ENCODE results near the gene ARHGEF16. TPM values are rescaled to one million over a fixed set of nuclear protein-coding genes. Genes with fewer than 3 reads are reported as not detected.

The ARHGEF16 gene
- total and polyA plus RNA-seq, 10 donors: 0.23 to 1.6 (median 0.84) TPM

GRCh38 chr1:3435666-3436065 is 18.8 kb upstream of the ARHGEF16 start:
- no peak for DNase-seq
- H3K36me3 ChIP-seq: no peaks in the 10 kb centered on the region
- intact Hi-C loops (cut with DNase I; ENCODE audit: low total_unique reads): no loop called here
- no peak overlapping the region for H3K4me3 ChIP-seq
- H3K27ac ChIP-seq: no peak overlapping the region
- no peaks in the 10 kb centered on the region for H3K9me3 ChIP-seq
- H3K4me1 ChIP-seq: no peaks in the 10 kb centered on the region
- TF ChIP-seq POLR2AphosphoS5 (IDR thresholded peaks at IDR 0.05) (no peak), POLR2A (IDR thresholded peaks at IDR 0.05) (no peak)
- TF ChIP-seq, protein P1, sequence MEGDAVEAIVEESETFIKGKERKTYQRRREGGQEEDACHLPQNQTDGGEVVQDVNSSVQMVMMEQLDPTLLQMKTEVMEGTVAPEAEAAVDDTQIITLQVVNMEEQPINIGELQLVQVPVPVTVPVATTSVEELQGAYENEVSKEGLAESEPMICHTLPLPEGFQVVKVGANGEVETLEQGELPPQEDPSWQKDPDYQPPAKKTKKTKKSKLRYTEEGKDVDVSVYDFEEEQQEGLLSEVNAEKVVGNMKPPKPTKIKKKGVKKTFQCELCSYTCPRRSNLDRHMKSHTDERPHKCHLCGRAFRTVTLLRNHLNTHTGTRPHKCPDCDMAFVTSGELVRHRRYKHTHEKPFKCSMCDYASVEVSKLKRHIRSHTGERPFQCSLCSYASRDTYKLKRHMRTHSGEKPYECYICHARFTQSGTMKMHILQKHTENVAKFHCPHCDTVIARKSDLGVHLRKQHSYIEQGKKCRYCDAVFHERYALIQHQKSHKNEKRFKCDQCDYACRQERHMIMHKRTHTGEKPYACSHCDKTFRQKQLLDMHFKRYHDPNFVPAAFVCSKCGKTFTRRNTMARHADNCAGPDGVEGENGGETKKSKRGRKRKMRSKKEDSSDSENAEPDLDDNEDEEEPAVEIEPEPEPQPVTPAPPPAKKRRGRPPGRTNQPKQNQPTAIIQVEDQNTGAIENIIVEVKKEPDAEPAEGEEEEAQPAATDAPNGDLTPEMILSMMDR (IDR thresholded peaks at IDR 0.05 in 8 of 11, conservative IDR thresholded peaks at IDR 0.05 in 3 of 11): no peak
- H3K27me3 ChIP-seq (replicated peaks in 1 of 7): peaks cover 0 to 30% (median 0%) of the 10 kb centered on the region in 7 donors
- 76 to 84% (median 81%) methylated on average over 20 to 21 of the region's 21 CpGs for WGBS, 5 donors

DNA sequence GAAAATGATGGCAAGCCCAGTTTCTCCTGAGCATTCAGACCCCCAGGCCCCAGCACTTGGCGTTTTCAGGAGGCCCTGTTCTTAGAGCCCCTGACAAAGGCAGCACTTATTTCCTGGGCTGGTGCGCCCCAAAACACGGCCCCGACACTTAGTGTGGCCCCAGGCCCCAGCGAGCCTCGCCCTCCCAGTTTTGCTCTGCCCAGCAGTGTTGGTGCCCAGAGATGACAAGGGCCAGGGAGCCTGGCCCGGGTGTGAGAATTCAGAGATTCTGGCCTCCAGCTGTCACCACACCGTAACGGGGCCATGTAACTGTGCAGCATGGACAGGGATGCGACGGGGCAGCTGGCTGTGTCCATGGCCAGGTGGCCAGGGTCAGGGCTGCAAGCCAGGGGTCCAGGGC is 18.0 kb upstream of the ARHGEF16 start:
- Histone ChIP-seq H3K36me3 (no peaks in the 10 kb centered on the region), H3K4me3 (no peak overlapping the region), H3K4me1 (no peaks in the 10 kb centered on the region), H3K27me3 (replicated peaks in 1 of 7) (peaks cover 0 to 30% (median 0%) of the 10 kb centered on the region in 7 donors), H3K9me3 (no peaks in the 10 kb centered on the region), H3K27ac (no peak overlapping the region)
- no peak for DNase-seq
- TF ChIP-seq, protein P1 (IDR thresholded peaks at IDR 0.05 in 8 of 11, conservative IDR thresholded peaks at IDR 0.05 in 3 of 11): no peak
- TF ChIP-seq POLR2A (IDR thresholded peaks at IDR 0.05) (no peak), POLR2AphosphoS5 (IDR thresholded peaks at IDR 0.05) (no peak)
- intact Hi-C loops (cut with DNase I; ENCODE audit: low total_unique reads): no loop called here
- WGBS, 5 donors: 89 to 96% (median 90%) methylated on average over 9 to 11 of the region's 11 CpGs

GRCh38 chr1:3436901-3437300 is 17.6 kb upstream of the ARHGEF16 start:
- H3K4me1 ChIP-seq: no peaks in the 10 kb centered on the region
- TF ChIP-seq POLR2AphosphoS5 (IDR thresholded peaks at IDR 0.05) (no peak), POLR2A (IDR thresholded peaks at IDR 0.05) (no peak)
- TF ChIP-seq, protein P1 (IDR thresholded peaks at IDR 0.05 in 8 of 11, conservative IDR thresholded peaks at IDR 0.05 in 3 of 11): no peak
- intact Hi-C loops (cut with DNase I; ENCODE audit: low total_unique reads): no loop called here
- no peak for DNase-seq
- H3K27me3 ChIP-seq (replicated peaks in 1 of 7): peaks cover 0 to 30% (median 0%) of the 10 kb centered on the region in 7 donors
- H3K27ac ChIP-seq: no peak overlapping the region
- 74 to 91% (median 82%) methylated on average over 9 to 14 of the region's 14 CpGs for WGBS, 5 donors
- no peak overlapping the region for H3K4me3 ChIP-seq
- H3K36me3 ChIP-seq: no peaks in the 10 kb centered on the region
- no peaks in the 10 kb centered on the region for H3K9me3 ChIP-seq

DNA sequence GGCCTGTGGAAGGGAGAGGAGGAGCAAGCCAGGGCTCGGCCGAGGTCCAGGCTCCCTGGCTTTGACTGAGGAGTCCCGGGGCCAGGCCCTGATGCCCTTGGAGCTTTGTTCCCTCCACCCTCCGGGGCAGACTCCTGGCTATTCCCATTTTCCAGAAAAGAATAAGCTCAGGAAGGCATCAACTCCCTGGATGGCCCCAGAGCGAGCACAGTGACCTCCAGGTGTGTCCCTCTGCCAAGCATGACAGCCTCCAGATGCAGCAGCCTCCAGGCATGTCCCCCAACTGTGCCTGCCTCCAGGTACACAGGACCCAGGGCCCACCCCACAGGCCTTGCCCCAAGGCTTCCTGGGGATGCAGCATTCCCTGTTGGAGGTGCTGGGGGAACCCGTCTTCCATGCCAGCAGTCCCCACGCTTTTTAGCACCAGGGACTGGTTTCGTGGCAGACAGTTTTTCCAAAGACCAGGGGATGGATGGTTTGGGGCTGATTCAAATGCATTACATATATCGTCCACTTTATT is 15.7 kb upstream of the ARHGEF16 start:
- intact Hi-C loops (cut with DNase I; ENCODE audit: low total_unique reads): no loop called here

More for the DNA sequence above, 15.7 kb upstream of the ARHGEF16 start:
- Histone ChIP-seq H3K36me3 (no peaks in the 10 kb centered on the region), H3K27me3 (replicated peaks in 1 of 7) (peaks cover 0 to 47% (median 0%) of the 10 kb centered on the region in 7 donors), H3K4me3 (no peak overlapping the region), H3K27ac (no peak overlapping the region), H3K4me1 (no peaks in the 10 kb centered on the region), H3K9me3 (no peaks in the 10 kb centered on the region)
- TF ChIP-seq, protein P1 (IDR thresholded peaks at IDR 0.05 in 8 of 11, conservative IDR thresholded peaks at IDR 0.05 in 3 of 11): no peak
- TF ChIP-seq POLR2A (IDR thresholded peaks at IDR 0.05): no peak
- TF ChIP-seq POLR2AphosphoS5 (IDR thresholded peaks at IDR 0.05): no peak
- WGBS, 5 donors: 77 to 92% (median 84%) methylated on average over 9 of the region's 9 CpGs
- DNase-seq: no peak

Measured in spleen (tissue), 11 donors.